ENCODE results near the gene LRRC3C.

The LRRC3C gene

GRCh38 chr17:39974433-39974832, 46.9 kb downstream of the LRRC3C start:
- no peak for DNase-seq (ENCODE audit: low spot score)

GRCh38 chr17:39975801-39976200, 48.3 kb downstream of the LRRC3C start:
- DNase-seq (ENCODE audit: low spot score): no peak

- DNase-seq (ENCODE audit: low spot score): no peak
These were observed 51.6 kb downstream of the LRRC3C start for GRCh38 chr17:39979016-39979670.

GRCh38 chr17:39979893-39980350, 52.4 kb downstream of the LRRC3C start:
- peak; percentile 31 for DNase-seq (ENCODE audit: low spot score)

GRCh38 chr17:39980351-39981206, 53.0 kb downstream of the LRRC3C start, which contains the start of gene PSMD3:
PSMD3 (plus strand) TSS chr17:39980807; CDS start chr17:39980971, 164 bp downstream.
- peak; percentile 100 for DNase-seq (ENCODE audit: low spot score)

- no peak for DNase-seq (ENCODE audit: low spot score)
These were observed 53.7 kb downstream of the LRRC3C start for GRCh38 chr17:39981207-39981741.

GRCh38 chr17:39981766-39982375, 54.3 kb downstream of the LRRC3C start:
- no peak for DNase-seq (ENCODE audit: low spot score)

GRCh38 chr17:39988206-39988810, 60.8 kb downstream of the LRRC3C start:
- no peak for DNase-seq (ENCODE audit: low spot score)

GRCh38 chr17:39994448-39994847, 66.9 kb downstream of the LRRC3C start:
- DNase-seq (ENCODE audit: low spot score): no peak

All from Ammon's horn (tissue), 1 donor.